VCaP (cell line): ENCODE measurements around the gene WNT16.
"Not testable (repeated sequence)": the region's sequence is repeated elsewhere in the genome, so short reads cannot be mapped to it uniquely, and the experiment has no call there.

ENCODE experiments used
- H3K27ac ChIP-seq: fragments of 450-650 bp; 2 replicates; pipeline ENCODE4 v1.5.1; 2017
- TF ChIP-seq, protein P1 (sequence below): fragments of 450-650 bp; conservative IDR thresholded peaks from 2 replicates; pipeline ENCODE4 v1.5.1; 2017; ENCODE audit warnings: mild to moderate bottlenecking, moderate library complexity

WNT16 gene

DNA sequence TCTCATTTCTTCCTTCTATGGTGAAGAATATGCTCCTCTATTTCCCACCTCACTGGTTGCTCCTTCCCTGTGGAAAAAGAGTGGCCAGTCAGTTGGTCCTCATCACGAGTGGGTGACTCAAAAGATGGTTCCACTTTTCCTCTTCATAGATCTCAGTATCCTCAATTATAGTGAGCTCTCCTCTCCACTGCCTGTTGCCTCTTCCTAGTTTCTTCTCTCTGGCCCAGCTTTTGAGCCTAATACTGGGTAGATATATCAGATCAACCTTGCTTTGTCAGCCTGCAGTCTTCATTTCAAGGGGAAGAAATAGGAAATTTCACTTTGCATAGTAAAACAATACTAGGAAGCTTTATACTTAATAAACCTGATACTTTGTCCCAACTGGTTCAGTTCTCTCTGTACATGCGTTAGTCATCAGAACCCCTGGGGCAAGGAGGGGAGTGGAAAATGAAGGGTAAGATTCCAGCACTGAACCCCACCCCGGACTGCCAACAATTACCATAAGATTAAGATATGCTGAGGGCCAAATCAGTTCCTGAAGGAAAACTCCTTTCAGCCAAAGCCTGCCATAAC lies 15.5 kb upstream of the WNT16 start:
- 0 out of 2 replicates have a peak overlapping the region, but pooled peaks have one; percentile 9 for H3K27ac ChIP-seq
- TF ChIP-seq, protein P1, sequence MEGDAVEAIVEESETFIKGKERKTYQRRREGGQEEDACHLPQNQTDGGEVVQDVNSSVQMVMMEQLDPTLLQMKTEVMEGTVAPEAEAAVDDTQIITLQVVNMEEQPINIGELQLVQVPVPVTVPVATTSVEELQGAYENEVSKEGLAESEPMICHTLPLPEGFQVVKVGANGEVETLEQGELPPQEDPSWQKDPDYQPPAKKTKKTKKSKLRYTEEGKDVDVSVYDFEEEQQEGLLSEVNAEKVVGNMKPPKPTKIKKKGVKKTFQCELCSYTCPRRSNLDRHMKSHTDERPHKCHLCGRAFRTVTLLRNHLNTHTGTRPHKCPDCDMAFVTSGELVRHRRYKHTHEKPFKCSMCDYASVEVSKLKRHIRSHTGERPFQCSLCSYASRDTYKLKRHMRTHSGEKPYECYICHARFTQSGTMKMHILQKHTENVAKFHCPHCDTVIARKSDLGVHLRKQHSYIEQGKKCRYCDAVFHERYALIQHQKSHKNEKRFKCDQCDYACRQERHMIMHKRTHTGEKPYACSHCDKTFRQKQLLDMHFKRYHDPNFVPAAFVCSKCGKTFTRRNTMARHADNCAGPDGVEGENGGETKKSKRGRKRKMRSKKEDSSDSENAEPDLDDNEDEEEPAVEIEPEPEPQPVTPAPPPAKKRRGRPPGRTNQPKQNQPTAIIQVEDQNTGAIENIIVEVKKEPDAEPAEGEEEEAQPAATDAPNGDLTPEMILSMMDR = no peak

DNA sequence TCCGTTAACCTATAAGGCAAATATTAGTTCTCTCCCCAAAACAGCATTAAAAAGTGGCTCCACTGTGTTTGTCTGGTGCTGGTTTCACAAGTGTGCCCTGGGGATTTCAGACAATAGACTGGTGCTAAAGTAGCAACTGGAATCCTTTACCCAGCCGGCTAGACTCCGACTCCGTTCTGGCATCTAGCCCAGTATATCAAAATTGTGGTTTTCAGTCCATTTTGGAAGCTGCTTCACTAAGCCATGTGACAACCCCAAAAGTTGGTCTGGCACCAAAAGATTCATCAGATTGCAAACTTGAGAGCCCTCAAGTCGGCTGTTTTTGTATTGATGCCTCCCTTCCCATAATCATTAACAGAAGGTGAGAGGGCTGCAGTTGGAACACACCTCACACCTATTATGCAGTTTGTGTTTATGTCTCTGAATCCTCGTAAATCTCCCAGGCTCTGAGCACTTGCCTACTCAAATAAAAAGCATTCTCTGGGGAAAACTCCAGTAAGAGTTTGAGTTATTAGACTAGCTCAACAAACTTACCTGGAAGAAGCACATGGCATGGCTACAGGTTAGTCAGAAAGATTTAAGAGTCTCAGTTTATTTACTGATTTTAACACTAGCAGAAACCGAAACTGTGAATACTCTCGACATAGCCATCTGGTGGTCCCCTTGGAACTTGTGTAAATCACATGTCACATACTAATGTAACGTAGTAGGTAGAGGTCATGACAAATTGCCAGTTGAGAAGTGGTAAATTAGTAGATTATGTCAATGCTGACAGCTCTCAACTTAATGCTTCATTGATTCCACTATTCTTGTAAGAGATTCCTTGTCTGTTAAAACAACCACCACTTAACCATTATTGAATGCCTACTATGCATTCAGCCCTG lies 14.8 kb upstream of the WNT16 start:
- H3K27ac ChIP-seq = 0 out of 2 replicates have a peak overlapping the region, but pooled peaks have one; percentile 9

DNA sequence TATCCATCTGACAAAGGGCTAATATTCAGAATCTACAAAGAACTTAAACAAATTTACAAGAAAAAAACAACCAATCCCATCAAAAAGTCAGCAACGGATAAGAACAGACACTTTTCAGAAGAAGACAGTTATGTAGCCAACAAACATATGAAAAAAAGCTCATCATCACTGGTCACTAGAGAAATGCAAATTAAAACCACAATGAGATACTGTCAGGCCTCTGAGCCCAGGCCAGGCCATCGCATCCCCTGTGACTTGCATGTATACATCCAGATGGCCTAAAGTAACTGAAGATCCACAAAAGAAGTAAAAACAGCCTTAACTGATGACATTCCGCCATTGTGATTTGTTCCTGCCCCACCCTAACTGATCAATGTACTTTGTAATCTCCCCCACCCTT lies 13.6 kb upstream of the WNT16 start:
- not testable (repeated sequence) for H3K27ac ChIP-seq

More for the DNA sequence above, 14.8 kb upstream of the WNT16 start:
- TF ChIP-seq, protein P1 = no peak

DNA sequence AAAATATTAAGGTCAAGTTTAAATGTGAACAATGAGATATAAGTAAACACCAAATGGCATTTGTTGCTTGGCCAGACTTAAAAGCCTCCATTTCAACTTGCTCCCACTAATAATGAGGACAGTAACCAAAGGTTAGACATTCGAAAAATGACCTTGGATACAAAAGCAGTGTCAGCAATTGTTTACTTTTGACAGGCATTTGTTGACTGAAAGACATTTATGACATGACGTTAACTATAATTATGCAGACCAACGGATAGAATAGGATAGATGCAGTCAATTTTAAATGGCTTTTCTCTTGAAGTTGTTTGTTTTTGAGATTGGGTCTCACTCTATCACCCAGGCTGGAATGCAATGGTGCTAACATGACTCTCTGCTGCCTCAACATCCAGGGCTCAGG lies 6.3 kb upstream of the WNT16 start:
- TF ChIP-seq, protein P1 = no peak
- no peak overlapping the region for H3K27ac ChIP-seq

DNA sequence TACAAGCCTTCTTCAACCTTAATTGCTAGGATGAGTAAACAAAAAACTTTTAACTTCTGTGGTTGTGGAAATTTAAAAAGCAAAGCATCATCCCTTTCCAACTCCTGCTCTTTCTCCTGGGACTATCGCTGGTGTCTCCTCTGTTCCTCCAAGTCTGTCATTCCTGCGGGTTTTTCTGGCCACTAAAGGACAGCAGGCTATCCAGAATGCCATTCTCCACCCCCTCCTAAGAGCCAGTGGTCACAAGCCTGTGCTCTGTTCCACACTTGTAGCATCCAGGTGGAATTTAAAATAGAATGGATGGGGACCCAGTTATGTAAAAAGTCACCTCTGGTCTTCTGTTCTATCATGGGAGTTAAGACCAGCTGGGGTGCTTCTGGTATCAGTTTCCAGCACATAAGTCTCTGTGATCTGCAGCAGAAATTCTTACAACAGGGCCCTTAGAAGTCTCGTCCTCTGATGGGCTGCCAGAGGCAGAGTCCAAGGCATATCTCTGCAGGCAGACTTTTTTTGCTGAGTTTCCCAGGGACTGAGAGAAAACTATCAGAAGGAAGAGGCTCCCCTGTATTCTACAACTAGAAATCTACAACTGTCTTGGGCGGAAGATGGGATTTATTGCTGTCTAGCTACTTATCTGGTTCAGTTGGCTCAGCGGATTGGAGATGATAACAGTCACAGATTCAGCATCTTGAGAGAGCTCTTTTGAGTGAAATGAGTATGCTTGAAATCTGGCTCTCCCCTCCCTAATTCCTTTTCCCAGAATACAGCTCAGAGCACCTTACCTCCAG lies 5.1 kb upstream of the WNT16 start:
- no peak overlapping the region for H3K27ac ChIP-seq
- TF ChIP-seq, protein P1 = no peak

DNA sequence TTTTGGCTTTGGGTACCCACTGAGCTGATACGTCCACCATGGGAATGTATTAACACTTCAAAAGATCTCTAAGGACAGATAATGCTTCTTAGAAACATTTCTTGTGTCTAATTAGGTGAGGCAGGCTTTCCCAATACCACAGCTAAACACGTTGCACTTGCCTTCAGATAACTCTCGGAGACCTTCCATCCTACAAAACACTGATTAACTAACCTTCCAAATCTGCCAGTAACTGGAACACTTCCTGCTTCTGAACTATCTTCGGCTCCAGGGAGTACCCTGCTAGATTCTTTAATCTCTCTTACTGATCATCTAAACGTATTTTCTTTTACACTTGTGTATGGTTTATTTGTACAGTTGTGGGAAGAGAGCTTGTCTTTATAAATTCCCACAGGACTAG lies 1.1 kb upstream of the WNT16 start:
- TF ChIP-seq, protein P1 = no peak
- H3K27ac ChIP-seq = no peak overlapping the region

DNA sequence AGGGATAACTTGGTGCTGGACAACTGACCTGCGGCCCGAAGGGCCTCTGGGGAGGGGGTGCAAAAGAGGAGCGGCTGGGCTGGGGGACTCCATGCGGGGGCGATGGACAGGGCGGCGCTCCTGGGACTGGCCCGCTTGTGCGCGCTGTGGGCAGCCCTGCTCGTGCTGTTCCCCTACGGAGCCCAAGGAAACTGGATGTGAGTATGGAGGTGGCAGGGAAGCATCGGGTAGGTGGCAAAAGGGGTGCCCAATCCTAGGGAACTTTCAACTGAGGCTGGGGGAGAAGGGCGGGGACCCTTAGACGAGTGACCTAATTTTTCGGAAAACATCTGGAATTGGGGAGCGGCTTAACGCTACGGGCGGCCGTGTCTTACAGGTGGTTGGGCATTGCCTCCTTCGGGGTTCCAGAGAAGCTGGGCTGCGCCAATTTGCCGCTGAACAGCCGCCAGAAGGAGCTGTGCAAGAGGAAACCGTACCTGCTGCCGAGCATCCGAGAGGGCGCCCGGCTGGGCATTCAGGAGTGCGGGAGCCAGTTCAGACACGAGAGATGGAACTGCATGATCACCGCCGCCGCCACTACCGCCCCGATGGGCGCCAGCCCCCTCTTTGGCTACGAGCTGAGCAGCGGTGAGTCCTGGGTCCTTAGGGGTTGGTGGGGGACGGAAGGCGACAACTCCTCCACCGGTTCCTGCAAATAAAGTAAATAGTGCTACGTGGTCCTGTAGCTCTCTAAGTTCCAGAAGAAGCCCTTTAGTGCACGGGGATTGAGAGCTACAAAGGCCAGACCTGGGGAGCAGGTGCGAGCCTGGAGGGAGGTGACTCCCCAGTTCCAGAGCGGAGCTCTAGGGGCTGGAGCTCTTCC lies 622 bp downstream of the WNT16 start:
- TF ChIP-seq, protein P1 = peak; percentile 21; the same call in 1 of the 2 replicates
- no peak overlapping the region for H3K27ac ChIP-seq
